GM12864 (cell line): ENCODE measurements around the gene MORC2.

Experiments used
- DNase-seq: peaks from one replicate; pipeline ENCODE4 v3.0.0-alpha.2; 2011; ENCODE audit warnings: low read depth
- H3K4me3 ChIP-seq: 2 replicates; pipeline ENCODE4 v1.5.1; 2011; ENCODE audit warnings: mild to moderate bottlenecking, low read depth, low read length, control low read depth
- CTCF ChIP-seq: IDR thresholded peaks from 2 replicates; pipeline ENCODE4 v1.5.1; 2011; ENCODE audit warnings: low read depth, mild to moderate bottlenecking, moderate library complexity, low read length, control low read depth, inconsistent platforms; ENCODE audit errors: missing control alignments

MORC2 gene

DNA sequence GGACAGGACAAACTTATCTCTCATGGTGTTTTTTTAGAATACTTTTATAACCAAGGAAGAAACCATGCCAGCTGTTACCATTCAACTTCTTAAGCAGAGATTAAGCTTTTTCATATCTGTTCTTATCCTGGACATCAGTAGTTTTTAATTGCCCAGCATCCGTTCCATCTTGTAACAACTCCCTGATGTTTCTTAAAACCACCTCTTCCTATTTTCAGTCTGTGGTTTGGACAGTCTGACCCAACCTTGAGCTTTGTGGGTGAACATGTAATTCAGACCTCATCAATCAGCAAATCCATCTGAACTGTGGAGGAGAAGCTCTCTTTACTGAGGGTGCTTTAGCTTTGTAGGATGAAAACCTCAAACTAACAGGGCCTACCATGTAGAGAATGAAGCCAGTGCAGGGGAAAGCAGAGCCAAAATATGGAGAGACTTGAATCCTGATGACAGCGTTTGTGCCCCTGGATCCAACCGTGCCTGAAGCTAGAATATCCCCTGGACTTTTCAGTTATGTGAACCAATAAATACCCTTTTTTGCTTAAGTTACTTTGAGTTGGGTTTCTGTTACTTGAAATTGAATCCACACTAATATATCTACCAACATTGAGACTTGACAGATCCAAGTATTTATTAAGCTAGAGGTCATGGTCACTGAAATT is 9.9 kb upstream of the MORC2 start:
- no peak overlapping the region for H3K4me3 ChIP-seq
- no peak for TF ChIP-seq CTCF
- DNase-seq, result no peak

GRCh38 chr22:30970356-30970746 is 1.8 kb upstream of the MORC2 start:
- no peak for TF ChIP-seq CTCF
- H3K4me3 ChIP-seq, result peak overlapping the region; percentile 86
- no peak for DNase-seq

DNA sequence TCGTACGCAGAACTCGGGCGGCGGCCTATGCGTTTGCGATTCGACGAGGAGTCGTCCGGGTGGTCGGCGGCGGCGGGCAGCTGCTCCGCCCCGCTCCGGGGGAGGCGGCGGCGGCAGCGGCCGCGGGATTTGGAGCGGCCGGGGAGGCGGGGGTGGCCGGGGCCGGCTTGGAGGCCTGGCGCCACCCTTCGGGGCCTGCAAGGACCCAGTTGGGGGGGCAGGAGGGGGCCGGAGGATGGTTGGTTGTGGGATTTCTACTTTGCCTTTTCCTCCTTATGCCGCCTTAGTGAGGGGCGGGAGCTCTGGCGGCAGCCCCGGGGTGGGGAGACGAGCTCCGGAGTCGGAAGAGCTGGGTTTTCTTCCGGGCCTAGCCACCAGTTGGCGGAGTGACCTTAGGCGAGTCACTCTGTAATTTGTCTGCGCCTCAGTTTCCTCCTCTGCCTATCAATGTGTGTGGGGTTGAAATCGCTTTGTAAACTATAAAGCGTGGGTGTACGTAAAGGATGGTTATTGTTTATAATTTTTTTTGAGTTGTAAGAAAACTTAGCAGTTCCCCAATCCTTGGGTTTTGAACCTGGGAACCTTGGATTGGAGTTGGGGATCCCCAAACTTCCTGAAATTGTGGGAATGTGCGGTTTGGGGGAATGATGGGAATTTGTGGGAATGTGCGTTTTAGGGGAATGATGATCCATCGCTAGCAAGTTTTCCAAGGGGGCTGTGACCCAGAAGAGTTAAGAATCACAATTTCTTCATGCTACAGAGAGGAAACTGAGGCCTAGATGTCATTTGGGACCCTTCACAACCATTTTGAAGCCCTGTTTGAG is 1.2 kb upstream of the MORC2 start:
- H3K4me3 ChIP-seq, result peak overlapping the region; percentile 86
- no peak for TF ChIP-seq CTCF
- peak; percentile 27 for DNase-seq

- TF ChIP-seq CTCF, result no peak
- H3K4me3 ChIP-seq, result peak within 1 kb of the TSS; percentile 86
- DNase-seq, result peak; percentile 94
These were observed 454 bp upstream of the MORC2 start, which contains the start of gene TUG1 for GRCh38 chr22:30968924-30969531. Gene TUG1 (plus strand): TSS chr22:30969265.

- H3K4me3 ChIP-seq, result no peak overlapping the region
- TF ChIP-seq CTCF, result no peak
- no peak for DNase-seq
These were observed 3.7 kb downstream of the MORC2 start for GRCh38 chr22:30964858-30965257.

DNA sequence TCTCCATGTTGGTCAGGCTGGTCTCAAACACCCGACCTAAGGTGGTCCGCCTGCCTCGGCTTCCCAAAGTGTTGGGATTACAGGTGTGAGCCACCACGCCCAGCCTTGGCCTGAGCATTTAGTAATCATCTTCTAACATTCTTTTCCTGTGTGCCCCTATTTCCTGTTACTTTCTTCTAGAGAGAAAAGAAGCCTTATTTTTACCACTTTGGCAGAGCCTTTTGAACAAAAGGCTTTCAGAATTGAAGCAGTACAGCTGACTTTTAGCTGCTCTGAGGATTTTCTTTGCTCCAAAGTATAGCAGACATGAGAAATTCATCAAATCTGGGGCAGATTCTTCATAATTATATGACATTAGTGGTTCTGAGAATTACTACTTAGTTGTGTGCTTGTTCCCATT is 13.4 kb downstream of the MORC2 start:
- H3K4me3 ChIP-seq, result no peak overlapping the region
- TF ChIP-seq CTCF, result no peak
- DNase-seq, result no peak
